HCT116 (cell line): ENCODE results near the gene TNFRSF18.

Source experiments
- CBX3 ChIP-seq: IDR thresholded peaks from 2 replicates; pipeline ENCODE4 v1.6.1; 2012; ENCODE audit warnings: low read depth
- CEBPB ChIP-seq: IDR thresholded peaks from 2 replicates; pipeline ENCODE4 v1.6.1; 2012; ENCODE audit warnings: low read depth
- ELF1 ChIP-seq: IDR thresholded peaks from 2 replicates; pipeline ENCODE4 v1.6.1; 2012; ENCODE audit warnings: low read depth, borderline replicate concordance
- EZH2 ChIP-seq: fragments of 200-600 bp; sonication (generic); IDR thresholded peaks from 2 replicates; pipeline ENCODE4 v1.6.1; 2017; ENCODE audit warnings: antibody characterized with exemption, mixed run types
- FOSL1 ChIP-seq: IDR thresholded peaks from 2 replicates; pipeline ENCODE4 v1.6.1; 2012; ENCODE audit warnings: low read depth
- POLR2A ChIP-seq: IDR thresholded peaks from 2 replicates; pipeline ENCODE4 v1.7.0; 2011; ENCODE audit warnings: borderline replicate concordance; ENCODE audit not compliant: insufficient read depth, insufficient read length; ENCODE audit errors: extremely low read depth
- POLR2AphosphoS5 ChIP-seq: IDR thresholded peaks from 2 replicates; pipeline ENCODE4 v1.6.1; 2011; ENCODE audit warnings: mild to moderate bottlenecking, low read depth, low read length, moderate library complexity
- TCF7L2 ChIP-seq: IDR thresholded peaks from 2 replicates; pipeline ENCODE4 v1.7.0; 2011; ENCODE audit warnings: borderline replicate concordance, inconsistent platforms; ENCODE audit not compliant: insufficient read depth, insufficient read length; ENCODE audit errors: extremely low read depth
- ZFX ChIP-seq: fragments of 450-650 bp; IDR thresholded peaks from 2 replicates; pipeline ENCODE4 v1.6.1; 2017
- TF ChIP-seq, protein P1 (sequence below), 3 experiments: fragments of 200-600 bp in 1 of 3; sonication (generic) in 1 of 3; IDR thresholded peaks in 2 of 3; conservative IDR thresholded peaks in 1 of 3; 2 replicates each; pipeline ENCODE4 v1.5.1; 2012 to 2017; ENCODE audit warnings: low read depth in 2 of 3, low read length in 2 of 3, antibody characterized with exemption in 1 of 3, borderline replicate concordance in 1 of 3, control low read depth in 1 of 3, mild to moderate bottlenecking in 1 of 3, mixed read lengths in 1 of 3, mixed run types in 1 of 3, moderate library complexity in 1 of 3; ENCODE audit not compliant: insufficient read depth in 1 of 3
- TF ChIP-seq, protein P2 (sequence below): IDR thresholded peaks from 2 replicates; pipeline ENCODE4 v1.6.1; 2011; ENCODE audit warnings: mild to moderate bottlenecking, low read length, moderate library complexity; ENCODE audit not compliant: insufficient replicate concordance; ENCODE audit errors: extremely low read depth
- TF ChIP-seq, protein P3 (sequence below): IDR thresholded peaks from 2 replicates; pipeline ENCODE4 v1.6.1; 2012; ENCODE audit warnings: low read depth

DNA sequence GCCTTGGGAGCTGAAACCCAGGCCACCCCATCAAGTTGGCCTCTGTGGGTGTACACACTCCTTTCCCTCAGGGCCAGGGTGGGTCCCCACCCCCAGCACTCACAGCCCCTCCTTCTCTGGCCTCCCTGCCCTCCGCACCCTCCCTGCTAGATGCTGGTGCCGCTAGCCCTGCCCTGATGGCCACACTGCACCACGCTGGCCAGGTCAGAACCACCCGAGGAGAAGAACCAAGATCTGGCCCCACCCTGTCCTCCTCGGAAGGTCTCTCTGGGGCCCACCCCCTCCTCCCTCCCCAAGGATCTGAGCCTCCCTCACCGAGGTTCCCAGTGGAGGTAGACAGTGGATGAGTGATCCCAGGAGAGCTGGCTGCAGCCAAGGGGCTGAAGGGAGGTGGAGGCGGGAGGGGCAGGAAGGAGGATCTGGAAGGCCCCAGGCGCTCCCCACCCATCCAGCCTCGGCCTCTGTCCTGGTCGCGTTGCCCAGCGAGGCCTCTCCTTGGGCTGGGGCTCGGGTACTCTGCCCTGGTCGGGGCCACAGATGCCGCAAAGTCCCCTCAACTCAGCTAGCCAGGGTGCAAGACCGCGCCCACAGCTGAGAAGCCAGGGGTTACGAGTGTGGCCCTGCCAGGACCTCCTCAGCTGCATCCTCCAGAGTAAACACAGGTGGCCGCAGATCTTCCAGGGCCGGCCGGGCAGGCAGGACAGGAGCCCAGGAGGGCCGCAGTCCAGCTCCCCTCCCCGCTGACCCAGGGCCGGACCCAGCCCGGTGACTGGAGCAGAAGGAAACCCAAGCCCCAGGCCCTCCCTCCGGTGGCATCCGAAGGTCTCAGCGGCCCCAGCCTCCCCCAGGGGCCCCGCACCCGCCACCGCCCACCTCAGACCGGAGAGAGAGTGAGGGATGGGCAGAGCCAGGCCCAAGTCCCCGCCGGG lies 30.8 kb upstream of the TNFRSF18 start:
- TF ChIP-seq, protein P1, sequence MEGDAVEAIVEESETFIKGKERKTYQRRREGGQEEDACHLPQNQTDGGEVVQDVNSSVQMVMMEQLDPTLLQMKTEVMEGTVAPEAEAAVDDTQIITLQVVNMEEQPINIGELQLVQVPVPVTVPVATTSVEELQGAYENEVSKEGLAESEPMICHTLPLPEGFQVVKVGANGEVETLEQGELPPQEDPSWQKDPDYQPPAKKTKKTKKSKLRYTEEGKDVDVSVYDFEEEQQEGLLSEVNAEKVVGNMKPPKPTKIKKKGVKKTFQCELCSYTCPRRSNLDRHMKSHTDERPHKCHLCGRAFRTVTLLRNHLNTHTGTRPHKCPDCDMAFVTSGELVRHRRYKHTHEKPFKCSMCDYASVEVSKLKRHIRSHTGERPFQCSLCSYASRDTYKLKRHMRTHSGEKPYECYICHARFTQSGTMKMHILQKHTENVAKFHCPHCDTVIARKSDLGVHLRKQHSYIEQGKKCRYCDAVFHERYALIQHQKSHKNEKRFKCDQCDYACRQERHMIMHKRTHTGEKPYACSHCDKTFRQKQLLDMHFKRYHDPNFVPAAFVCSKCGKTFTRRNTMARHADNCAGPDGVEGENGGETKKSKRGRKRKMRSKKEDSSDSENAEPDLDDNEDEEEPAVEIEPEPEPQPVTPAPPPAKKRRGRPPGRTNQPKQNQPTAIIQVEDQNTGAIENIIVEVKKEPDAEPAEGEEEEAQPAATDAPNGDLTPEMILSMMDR (IDR thresholded peaks at IDR 0.05 in 2 of 3, conservative IDR thresholded peaks at IDR 0.05 in 1 of 3; ENCODE audit: borderline replicate concordance in 1 of 3, insufficient read depth in 1 of 3, low read depth in 2 of 3, low read length in 2 of 3): no peak
- TF ChIP-seq ZFX (no peak), ELF1 (no peak), POLR2AphosphoS5 (no peak; the same call in none of the 2 replicates), POLR2A (no peak), CEBPB (no peak), CBX3 (no peak), TCF7L2 (no peak), FOSL1 (no peak), EZH2 (no peak)
- TF ChIP-seq, protein P2, sequence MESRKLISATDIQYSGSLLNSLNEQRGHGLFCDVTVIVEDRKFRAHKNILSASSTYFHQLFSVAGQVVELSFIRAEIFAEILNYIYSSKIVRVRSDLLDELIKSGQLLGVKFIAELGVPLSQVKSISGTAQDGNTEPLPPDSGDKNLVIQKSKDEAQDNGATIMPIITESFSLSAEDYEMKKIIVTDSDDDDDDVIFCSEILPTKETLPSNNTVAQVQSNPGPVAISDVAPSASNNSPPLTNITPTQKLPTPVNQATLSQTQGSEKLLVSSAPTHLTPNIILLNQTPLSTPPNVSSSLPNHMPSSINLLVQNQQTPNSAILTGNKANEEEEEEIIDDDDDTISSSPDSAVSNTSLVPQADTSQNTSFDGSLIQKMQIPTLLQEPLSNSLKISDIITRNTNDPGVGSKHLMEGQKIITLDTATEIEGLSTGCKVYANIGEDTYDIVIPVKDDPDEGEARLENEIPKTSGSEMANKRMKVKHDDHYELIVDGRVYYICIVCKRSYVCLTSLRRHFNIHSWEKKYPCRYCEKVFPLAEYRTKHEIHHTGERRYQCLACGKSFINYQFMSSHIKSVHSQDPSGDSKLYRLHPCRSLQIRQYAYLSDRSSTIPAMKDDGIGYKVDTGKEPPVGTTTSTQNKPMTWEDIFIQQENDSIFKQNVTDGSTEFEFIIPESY: no peak
- TF ChIP-seq, protein P3, sequence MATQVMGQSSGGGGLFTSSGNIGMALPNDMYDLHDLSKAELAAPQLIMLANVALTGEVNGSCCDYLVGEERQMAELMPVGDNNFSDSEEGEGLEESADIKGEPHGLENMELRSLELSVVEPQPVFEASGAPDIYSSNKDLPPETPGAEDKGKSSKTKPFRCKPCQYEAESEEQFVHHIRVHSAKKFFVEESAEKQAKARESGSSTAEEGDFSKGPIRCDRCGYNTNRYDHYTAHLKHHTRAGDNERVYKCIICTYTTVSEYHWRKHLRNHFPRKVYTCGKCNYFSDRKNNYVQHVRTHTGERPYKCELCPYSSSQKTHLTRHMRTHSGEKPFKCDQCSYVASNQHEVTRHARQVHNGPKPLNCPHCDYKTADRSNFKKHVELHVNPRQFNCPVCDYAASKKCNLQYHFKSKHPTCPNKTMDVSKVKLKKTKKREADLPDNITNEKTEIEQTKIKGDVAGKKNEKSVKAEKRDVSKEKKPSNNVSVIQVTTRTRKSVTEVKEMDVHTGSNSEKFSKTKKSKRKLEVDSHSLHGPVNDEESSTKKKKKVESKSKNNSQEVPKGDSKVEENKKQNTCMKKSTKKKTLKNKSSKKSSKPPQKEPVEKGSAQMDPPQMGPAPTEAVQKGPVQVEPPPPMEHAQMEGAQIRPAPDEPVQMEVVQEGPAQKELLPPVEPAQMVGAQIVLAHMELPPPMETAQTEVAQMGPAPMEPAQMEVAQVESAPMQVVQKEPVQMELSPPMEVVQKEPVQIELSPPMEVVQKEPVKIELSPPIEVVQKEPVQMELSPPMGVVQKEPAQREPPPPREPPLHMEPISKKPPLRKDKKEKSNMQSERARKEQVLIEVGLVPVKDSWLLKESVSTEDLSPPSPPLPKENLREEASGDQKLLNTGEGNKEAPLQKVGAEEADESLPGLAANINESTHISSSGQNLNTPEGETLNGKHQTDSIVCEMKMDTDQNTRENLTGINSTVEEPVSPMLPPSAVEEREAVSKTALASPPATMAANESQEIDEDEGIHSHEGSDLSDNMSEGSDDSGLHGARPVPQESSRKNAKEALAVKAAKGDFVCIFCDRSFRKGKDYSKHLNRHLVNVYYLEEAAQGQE: no peak
